HEK293 (cell line): ENCODE data around the gene AMPD2.
A peak's percentile ranks its signal among the peaks of the same experiment; 100 is the strongest.

Experiments used
- CTCF ChIA-PET: fragments of 350-600 bp; formaldehyde crosslinking; extraction: SDS; loops from one replicate; lab custom pipeline; 2021; ENCODE audit warnings: antibody characterized with exemption; lab: Yijun Ruan, JAX
- POLR2A ChIA-PET: fragments of 300-600 bp; formaldehyde crosslinking; extraction: SDS; loops from one replicate; lab custom pipeline; 2020; ENCODE audit warnings: antibody characterized with exemption, inconsistent platforms; lab: Yijun Ruan, JAX
- H3K27ac ChIP-seq: fragments of 200-500 bp; sonication (Bioruptor generic); 2 replicates; pipeline ENCODE4 v1.5.1; 2014; ENCODE audit warnings: low read depth, low read length, control low read depth, inconsistent platforms; ENCODE audit errors: extremely low read depth
- H3K36me3 ChIP-seq, 2 experiments: fragments of 200-500 bp in 1 of 2; sonication (Bioruptor generic) in 1 of 2; 1 replicate in 1 of 2; 2 replicates in 1 of 2; pipeline ENCODE4 v1.5.1; 2014 to 2017; ENCODE audit warnings: inconsistent platforms in 2 of 2, low read length in 2 of 2; ENCODE audit not compliant: control insufficient read depth in 2 of 2, insufficient read depth in 1 of 2
- H3K4me1 ChIP-seq: fragments of 200-500 bp; sonication (Bioruptor generic); 2 replicates; pipeline ENCODE4 v1.5.1; 2014; ENCODE audit warnings: mild to moderate bottlenecking, low read length, inconsistent platforms; ENCODE audit not compliant: control insufficient read depth, insufficient read depth
- H3K4me3 ChIP-seq: 2 replicates; pipeline ENCODE4 v1.5.1; 2011; ENCODE audit warnings: low read depth, mild to moderate bottlenecking, control low read depth, low read length, moderate library complexity
- H3K9me3 ChIP-seq: fragments of 200-500 bp; sonication (Bioruptor generic); 2 replicates; pipeline ENCODE4 v1.5.1; 2014; ENCODE audit warnings: low read depth, low read length, inconsistent platforms; ENCODE audit not compliant: control insufficient read depth, insufficient read depth
- AEBP2 ChIP-seq: fragments of 450-650 bp; formaldehyde crosslinking; IDR thresholded peaks from 2 replicates; pipeline ENCODE4 v1.5.1; 2016; ENCODE audit warnings: missing biosample characterization, missing genetic modification characterization, borderline replicate concordance
- EGR2 ChIP-seq: fragments of 450-650 bp; formaldehyde crosslinking; IDR thresholded peaks from 2 replicates; pipeline ENCODE4 v1.5.1; 2016; ENCODE audit warnings: low read depth, missing biosample characterization, missing genetic modification characterization
- HIC1 ChIP-seq: fragments of 450-650 bp; formaldehyde crosslinking; IDR thresholded peaks from 2 replicates; pipeline ENCODE4 v1.5.1; 2016; ENCODE audit warnings: missing biosample characterization, missing genetic modification characterization
- IKZF3 ChIP-seq: fragments of 450-650 bp; IDR thresholded peaks from 2 replicates; pipeline ENCODE4 v1.5.0; 2018; ENCODE audit warnings: missing biosample characterization, mild to moderate bottlenecking, missing genetic modification characterization, moderate library complexity
- KLF10 ChIP-seq: fragments of 450-650 bp; IDR thresholded peaks from 2 replicates; pipeline ENCODE4 v1.5.1; 2018; ENCODE audit warnings: missing biosample characterization, mild to moderate bottlenecking, missing genetic modification characterization
- SALL2 ChIP-seq: fragments of 450-650 bp; formaldehyde crosslinking; IDR thresholded peaks from 2 replicates; pipeline ENCODE4 v1.5.0; 2017; ENCODE audit warnings: missing biosample characterization, mild to moderate bottlenecking, missing genetic modification characterization, borderline replicate concordance
- SP3 ChIP-seq: fragments of 450-650 bp; formaldehyde crosslinking; IDR thresholded peaks from 2 replicates; pipeline ENCODE4 v1.5.1; 2016; ENCODE audit warnings: missing biosample characterization, missing genetic modification characterization
- SP7 ChIP-seq: fragments of 450-650 bp; formaldehyde crosslinking; IDR thresholded peaks from 2 replicates; pipeline ENCODE4 v1.5.1; 2016; ENCODE audit warnings: missing biosample characterization, missing genetic modification characterization
- YY2 ChIP-seq: fragments of 450-650 bp; formaldehyde crosslinking; IDR thresholded peaks from 2 replicates; pipeline ENCODE4 v1.5.1; 2016; ENCODE audit warnings: missing biosample characterization, missing genetic modification characterization
- ZBTB6 ChIP-seq: fragments of 450-650 bp; formaldehyde crosslinking; IDR thresholded peaks from 2 replicates; pipeline ENCODE4 v1.5.1; 2017; ENCODE audit warnings: missing biosample characterization, missing genetic modification characterization
- ZFP41 ChIP-seq: fragments of 450-650 bp; formaldehyde crosslinking; IDR thresholded peaks from 2 replicates; pipeline ENCODE4 v1.5.1; 2016; ENCODE audit warnings: missing biosample characterization, missing genetic modification characterization, borderline replicate concordance
- ZNF146 ChIP-seq: fragments of 450-650 bp; formaldehyde crosslinking; IDR thresholded peaks from 2 replicates; pipeline ENCODE4 v1.5.1; 2016; ENCODE audit warnings: missing biosample characterization, missing genetic modification characterization
- ZNF157 ChIP-seq: fragments of 450-650 bp; formaldehyde crosslinking; IDR thresholded peaks from 2 replicates; pipeline ENCODE4 v1.5.1; 2016; ENCODE audit warnings: missing biosample characterization, missing genetic modification characterization
- ZNF239 ChIP-seq: fragments of 450-650 bp; formaldehyde crosslinking; IDR thresholded peaks from 2 replicates; pipeline ENCODE4 v1.5.1; 2016; ENCODE audit warnings: missing biosample characterization, missing genetic modification characterization
- ZNF266 ChIP-seq: fragments of 450-650 bp; formaldehyde crosslinking; IDR thresholded peaks from 2 replicates; pipeline ENCODE4 v1.5.1; 2016; ENCODE audit warnings: missing biosample characterization, missing genetic modification characterization, low read depth
- ZNF341 ChIP-seq: fragments of 450-650 bp; formaldehyde crosslinking; IDR thresholded peaks from 2 replicates; pipeline ENCODE4; 2016; ENCODE audit warnings: low read depth, missing biosample characterization, missing genetic modification characterization
- ZNF366 ChIP-seq: fragments of 450-650 bp; formaldehyde crosslinking; conservative IDR thresholded peaks from 2 replicates; pipeline ENCODE4 v1.5.1; 2016; ENCODE audit warnings: missing biosample characterization, missing genetic modification characterization
- ZNF473 ChIP-seq: fragments of 450-650 bp; formaldehyde crosslinking; IDR thresholded peaks from 2 replicates; pipeline ENCODE4 v1.5.1; 2017; ENCODE audit warnings: missing biosample characterization, missing genetic modification characterization
- ZNF48 ChIP-seq: fragments of 450-650 bp; formaldehyde crosslinking; IDR thresholded peaks from 2 replicates; pipeline ENCODE4 v1.5.1; 2016; ENCODE audit warnings: missing biosample characterization, missing genetic modification characterization
- ZNF488 ChIP-seq: fragments of 450-650 bp; formaldehyde crosslinking; IDR thresholded peaks from 2 replicates; pipeline ENCODE4 v1.5.1; 2016; ENCODE audit warnings: missing biosample characterization, missing genetic modification characterization
- ZNF514 ChIP-seq: fragments of 450-650 bp; formaldehyde crosslinking; IDR thresholded peaks from 2 replicates; pipeline ENCODE4 v1.5.1; 2016; ENCODE audit warnings: missing biosample characterization, missing genetic modification characterization
- ZNF623 ChIP-seq: fragments of 450-650 bp; formaldehyde crosslinking; IDR thresholded peaks from 2 replicates; pipeline ENCODE4 v1.5.1; 2016; ENCODE audit warnings: missing biosample characterization, missing genetic modification characterization
- ZNF624 ChIP-seq: fragments of 450-650 bp; formaldehyde crosslinking; IDR thresholded peaks from 2 replicates; pipeline ENCODE4 v1.5.1; 2017; ENCODE audit warnings: missing biosample characterization, missing genetic modification characterization
- ZNF670 ChIP-seq: fragments of 450-650 bp; formaldehyde crosslinking; IDR thresholded peaks from 2 replicates; pipeline ENCODE4 v1.5.1; 2016; ENCODE audit warnings: missing biosample characterization, missing genetic modification characterization, low read depth
- ZNF768 ChIP-seq: fragments of 450-650 bp; formaldehyde crosslinking; IDR thresholded peaks from 2 replicates; pipeline ENCODE4 v1.5.1; 2018; ENCODE audit warnings: missing biosample characterization, mild to moderate bottlenecking, missing genetic modification characterization
- ZNF792 ChIP-seq: fragments of 450-650 bp; formaldehyde crosslinking; IDR thresholded peaks from 2 replicates; pipeline ENCODE4 v1.5.1; 2016; ENCODE audit warnings: missing biosample characterization, missing genetic modification characterization
- ZNF837 ChIP-seq: fragments of 450-650 bp; formaldehyde crosslinking; IDR thresholded peaks from 2 replicates; pipeline ENCODE4 v1.5.1; 2016; ENCODE audit warnings: missing biosample characterization, missing genetic modification characterization
- ZSCAN5A ChIP-seq: fragments of 450-650 bp; formaldehyde crosslinking; IDR thresholded peaks from 2 replicates; pipeline ENCODE4 v1.5.1; 2016; ENCODE audit warnings: missing biosample characterization, missing genetic modification characterization
- TF ChIP-seq, protein P1 (sequence below): fragments of 450-650 bp; formaldehyde crosslinking; IDR thresholded peaks from 2 replicates; pipeline ENCODE4 v1.5.1; 2016; ENCODE audit warnings: missing biosample characterization, missing genetic modification characterization
- TF ChIP-seq, protein P2 (sequence below): IDR thresholded peaks from 2 replicates; pipeline ENCODE4 v1.6.1; 2011; ENCODE audit warnings: mild to moderate bottlenecking, low read depth, low read length, borderline replicate concordance

Gene AMPD2

DNA sequence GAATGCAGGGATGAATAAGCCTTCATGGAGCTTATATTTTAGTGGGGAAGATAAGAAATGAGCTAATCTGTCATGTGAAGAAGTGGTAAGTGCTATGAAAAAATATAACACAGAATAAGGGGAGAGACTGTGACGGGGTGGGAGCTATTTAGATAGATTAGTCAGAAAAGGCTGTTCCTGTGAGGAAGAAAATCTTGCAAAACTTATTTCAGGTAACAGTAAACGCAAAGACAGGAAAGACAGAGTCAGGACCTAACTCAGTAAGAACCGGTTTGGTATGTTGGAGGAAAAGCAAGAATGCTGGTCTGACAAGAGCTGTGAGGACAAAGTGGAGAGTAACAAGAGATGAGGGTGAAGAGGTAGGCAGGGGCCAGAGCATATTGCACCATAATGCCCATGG lies 49.2 kb upstream of the AMPD2 start:
- POLR2A ChIA-PET, result interaction anchor here (2.4 kb wide), 1 partner anchor 22 kb away, joined by 15 read pairs; the partner anchor contains the start of gene GNAI3
- H3K4me3 ChIP-seq, result no peak overlapping the region
- no peak overlapping the region for H3K27ac ChIP-seq
- CTCF ChIA-PET, result interaction anchor here (1.1 to 2.7 kb wide), 2 partner anchors 11 to 24 kb away, joined by 3 to 8 read pairs; no protein-coding TSS in a partner anchor
- peaks cover 29% of the 10 kb centered on the region for H3K4me1 ChIP-seq
- H3K36me3 ChIP-seq, result peaks cover 0 to 3% of the 10 kb centered on the region in 2 experiments; a peak in 2 of 3 replicates
- no peaks in the 10 kb centered on the region for H3K9me3 ChIP-seq
- TF ChIP-seq ZBTB6 (tag by site-specific recombination) (no peak), ZNF341 (tag by site-specific recombination) (peak; percentile 44; the same call in 1 of the 2 replicates), SP3 (tag by site-specific recombination) (no peak), ZNF624 (tag by site-specific recombination) (no peak), ZSCAN5A (tag by site-specific recombination) (no peak), EGR2 (tag by site-specific recombination) (no peak), ZFP41 (tag by site-specific recombination) (no peak), ZNF488 (no peak), IKZF3 (tag by site-specific recombination) (0 out of 2 replicates have a peak, but pooled peaks have one; percentile 21), HIC1 (no peak), ZNF768 (tag by site-specific recombination) (no peak), ZNF514 (tag by site-specific recombination) (no peak), ZNF792 (tag by site-specific recombination) (no peak), YY2 (tag by site-specific recombination) (no peak), ZNF146 (tag by site-specific recombination) (no peak), KLF10 (no peak), SP7 (tag by site-specific recombination) (no peak), ZNF670 (no peak), ZNF157 (tag by site-specific recombination) (no peak), SALL2 (no peak), ZNF48 (tag by site-specific recombination) (no peak), ZNF623 (tag by site-specific recombination) (no peak), ZNF239 (no peak), ZNF266 (tag by site-specific recombination) (no peak), AEBP2 (no peak), ZNF473 (tag by site-specific recombination) (no peak), ZNF837 (no peak), ZNF366 (tag by site-specific recombination) (no peak)
- TF ChIP-seq, protein P1, sequence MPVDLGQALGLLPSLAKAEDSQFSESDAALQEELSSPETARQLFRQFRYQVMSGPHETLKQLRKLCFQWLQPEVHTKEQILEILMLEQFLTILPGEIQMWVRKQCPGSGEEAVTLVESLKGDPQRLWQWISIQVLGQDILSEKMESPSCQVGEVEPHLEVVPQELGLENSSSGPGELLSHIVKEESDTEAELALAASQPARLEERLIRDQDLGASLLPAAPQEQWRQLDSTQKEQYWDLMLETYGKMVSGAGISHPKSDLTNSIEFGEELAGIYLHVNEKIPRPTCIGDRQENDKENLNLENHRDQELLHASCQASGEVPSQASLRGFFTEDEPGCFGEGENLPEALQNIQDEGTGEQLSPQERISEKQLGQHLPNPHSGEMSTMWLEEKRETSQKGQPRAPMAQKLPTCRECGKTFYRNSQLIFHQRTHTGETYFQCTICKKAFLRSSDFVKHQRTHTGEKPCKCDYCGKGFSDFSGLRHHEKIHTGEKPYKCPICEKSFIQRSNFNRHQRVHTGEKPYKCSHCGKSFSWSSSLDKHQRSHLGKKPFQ (tag by site-specific recombination), result no peak
- TF ChIP-seq, protein P2, sequence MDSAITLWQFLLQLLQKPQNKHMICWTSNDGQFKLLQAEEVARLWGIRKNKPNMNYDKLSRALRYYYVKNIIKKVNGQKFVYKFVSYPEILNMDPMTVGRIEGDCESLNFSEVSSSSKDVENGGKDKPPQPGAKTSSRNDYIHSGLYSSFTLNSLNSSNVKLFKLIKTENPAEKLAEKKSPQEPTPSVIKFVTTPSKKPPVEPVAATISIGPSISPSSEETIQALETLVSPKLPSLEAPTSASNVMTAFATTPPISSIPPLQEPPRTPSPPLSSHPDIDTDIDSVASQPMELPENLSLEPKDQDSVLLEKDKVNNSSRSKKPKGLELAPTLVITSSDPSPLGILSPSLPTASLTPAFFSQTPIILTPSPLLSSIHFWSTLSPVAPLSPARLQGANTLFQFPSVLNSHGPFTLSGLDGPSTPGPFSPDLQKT, result no peak
